Measurements from ENCODE around the gene CHD1.

DNA sequence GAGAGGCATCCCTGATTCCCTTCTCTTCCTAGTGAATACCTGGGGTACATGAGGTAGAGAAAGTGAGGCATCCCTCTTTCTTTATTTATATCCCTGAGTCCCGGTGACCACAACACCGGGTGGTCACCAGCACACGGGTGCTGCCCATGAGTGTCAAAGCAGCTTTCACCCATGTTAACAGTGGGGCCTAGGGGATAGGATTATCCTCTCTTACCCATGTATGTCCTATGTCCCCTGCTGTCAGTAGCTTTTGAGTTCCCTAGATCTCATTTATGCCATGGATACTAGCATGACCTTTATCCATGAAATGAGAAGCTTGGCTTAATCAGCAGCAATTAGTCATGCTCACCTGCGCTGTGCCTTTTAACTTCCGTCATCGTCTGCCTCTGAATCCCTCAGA, 83.9 kb downstream of the CHD1 start:
- TF ChIP-seq, protein P1, sequence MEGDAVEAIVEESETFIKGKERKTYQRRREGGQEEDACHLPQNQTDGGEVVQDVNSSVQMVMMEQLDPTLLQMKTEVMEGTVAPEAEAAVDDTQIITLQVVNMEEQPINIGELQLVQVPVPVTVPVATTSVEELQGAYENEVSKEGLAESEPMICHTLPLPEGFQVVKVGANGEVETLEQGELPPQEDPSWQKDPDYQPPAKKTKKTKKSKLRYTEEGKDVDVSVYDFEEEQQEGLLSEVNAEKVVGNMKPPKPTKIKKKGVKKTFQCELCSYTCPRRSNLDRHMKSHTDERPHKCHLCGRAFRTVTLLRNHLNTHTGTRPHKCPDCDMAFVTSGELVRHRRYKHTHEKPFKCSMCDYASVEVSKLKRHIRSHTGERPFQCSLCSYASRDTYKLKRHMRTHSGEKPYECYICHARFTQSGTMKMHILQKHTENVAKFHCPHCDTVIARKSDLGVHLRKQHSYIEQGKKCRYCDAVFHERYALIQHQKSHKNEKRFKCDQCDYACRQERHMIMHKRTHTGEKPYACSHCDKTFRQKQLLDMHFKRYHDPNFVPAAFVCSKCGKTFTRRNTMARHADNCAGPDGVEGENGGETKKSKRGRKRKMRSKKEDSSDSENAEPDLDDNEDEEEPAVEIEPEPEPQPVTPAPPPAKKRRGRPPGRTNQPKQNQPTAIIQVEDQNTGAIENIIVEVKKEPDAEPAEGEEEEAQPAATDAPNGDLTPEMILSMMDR (IDR thresholded peaks at IDR 0.05; ENCODE audit: low read length), result no peak
- no peak for TF ChIP-seq EZH2 (optimal IDR thresholded peaks at IDR 0.05; ENCODE audit: low read depth, low read length)

Measured in MM.1S (cell line).